ENCODE measurements around the gene YWHAB.
"Not testable (repeated sequence)": the region's sequence is repeated elsewhere in the genome, so short reads cannot be mapped to it uniquely, and the experiment has no call there.

YWHAB gene

GRCh38 chr20:44885392-44886265, at the start of gene YWHAB:
Gene YWHAB (plus strand): TSS chr20:44885705. CDS start chr20:44901534, 15,829 bp downstream.
- DNase-seq, result peak; percentile 97

- no peak for DNase-seq
Measured at GRCh38 chr20:44836601-44837120, 48.8 kb upstream of the YWHAB start.

GRCh38 chr20:44837946-44838345, 47.6 kb upstream of the YWHAB start:
- DNase-seq, result no peak

- DNase-seq, result no peak
Measured at GRCh38 chr20:44838521-44838920, 47.0 kb upstream of the YWHAB start.

- DNase-seq, result no peak
Measured at GRCh38 chr20:44839481-44839880, 46.0 kb upstream of the YWHAB start.

GRCh38 chr20:44840826-44841225, 44.7 kb upstream of the YWHAB start:
- DNase-seq, result no peak

GRCh38 chr20:44841955-44842354, 43.5 kb upstream of the YWHAB start:
- DNase-seq, result no peak

GRCh38 chr20:44843876-44844275, 41.6 kb upstream of the YWHAB start:
- DNase-seq, result no peak

GRCh38 chr20:44848254-44849015, 37.1 kb upstream of the YWHAB start:
- DNase-seq, result no peak

- DNase-seq, result no peak
Measured at GRCh38 chr20:44849703-44850102, 35.8 kb upstream of the YWHAB start.

- no peak for DNase-seq
Measured at GRCh38 chr20:44850272-44850671, 35.2 kb upstream of the YWHAB start.

GRCh38 chr20:44850837-44851236, 34.7 kb upstream of the YWHAB start:
- DNase-seq, result no peak

- no peak for DNase-seq
Measured at GRCh38 chr20:44851545-44851944, 34.0 kb upstream of the YWHAB start.

GRCh38 chr20:44856442-44856841, 29.1 kb upstream of the YWHAB start:
- DNase-seq, result no peak

GRCh38 chr20:44856856-44857448, 28.6 kb upstream of the YWHAB start:
- no peak for DNase-seq

GRCh38 chr20:44858606-44859360, 26.7 kb upstream of the YWHAB start:
- peak; percentile 4 for DNase-seq

GRCh38 chr20:44861531-44862006, 23.9 kb upstream of the YWHAB start:
- DNase-seq, result no peak

GRCh38 chr20:44862286-44862685, 23.2 kb upstream of the YWHAB start:
- no peak for DNase-seq

- not testable (repeated sequence) for DNase-seq
Measured at GRCh38 chr20:44863365-44864084, 22.0 kb upstream of the YWHAB start.

GRCh38 chr20:44864493-44864892, 21.0 kb upstream of the YWHAB start:
- not testable (repeated sequence) for DNase-seq

- no peak for DNase-seq
Measured at GRCh38 chr20:44866703-44867335, 18.7 kb upstream of the YWHAB start.

Data from CD4-positive, alpha-beta T cell treated with Interleukin-17A for 1 hour (primary cell).